Measurements from ENCODE around the gene PHLDA3. TPM values are rescaled to one million over a fixed set of nuclear protein-coding genes. Genes with fewer than 3 reads are reported as not detected.

Gene PHLDA3
- total RNA-seq = 132 and 140 TPM in 2 replicates

GRCh38 chr1:201468844-201469644, at the start of gene PHLDA3:
Gene PHLDA3, minus strand, starts transcription at chr1:201469188. Its CDS starts 402 bp downstream, at chr1:201468786.

GRCh38 chr1:201506557-201507359, 37.8 kb upstream of the PHLDA3 start, which contains the start of gene CSRP1:
Gene CSRP1, minus strand, starts transcription at chr1:201507123. Its CDS starts 10,820 bp downstream, at chr1:201496303.

Other genes starting within 250 kb of the PHLDA3 start
- gene PKP1, start 185.7 kb downstream of the PHLDA3 start, total RNA-seq = 256 and 357 TPM in 2 replicates
- gene TNNT2, start 91.5 kb downstream of the PHLDA3 start, total RNA-seq = 1.3 and 2.6 TPM in 2 replicates
- gene LAD1, start 69.9 kb downstream of the PHLDA3 start, total RNA-seq = 244 and 293 TPM in 2 replicates
- gene TNNI1, start 47.5 kb downstream of the PHLDA3 start, total RNA-seq = not detected in 2 replicates
- 309 and 381 TPM in 2 replicates for gene CSRP1, start 37.9 kb upstream of the PHLDA3 start, total RNA-seq
- gene NAV1, start 69.9 kb upstream of the PHLDA3 start, total RNA-seq = 17.7 and 37.2 TPM in 2 replicates

Data from airway epithelial cell (primary cell).